MCF 10A (cell line): ENCODE measurements around the gene FAF1. TPM values are rescaled to one million over a fixed set of nuclear protein-coding genes. Genes with fewer than 3 reads are reported as not detected.

Experiments
- BruUV-seq: library from RNA; stranded (reverse); fragments of 400-500 nt; replicated peaks from 2 replicates; lab custom pipeline; 2021; lab: Mats Ljungman, UMichigan
- CTCF ChIA-PET: fragments of 300-600 bp; sonication (Branson Sonifier 250); formaldehyde crosslinking; extraction: SDS; loops from one replicate; lab custom pipeline; 2021; ENCODE audit warnings: antibody characterized with exemption, inconsistent platforms; lab: Yijun Ruan, JAX
- POLR2A ChIA-PET: fragments of 300-600, 350-650 bp; sonication (Branson Sonifier 250); formaldehyde crosslinking; extraction: SDS; loops from one replicate; lab custom pipeline; 2020; ENCODE audit warnings: antibody characterized with exemption, inconsistent platforms; lab: Yijun Ruan, JAX
- DNase-seq: peaks from one replicate; pipeline ENCODE4 v3.0.0-alpha.2; 2018; ENCODE audit not compliant: unreplicated experiment
- H3K27ac Mint-ChIP-seq: one replicate; pipeline ENCODE4 v1.8.0; 2022; ENCODE audit warnings: mild to moderate bottlenecking, low read depth, mixed read lengths; ENCODE audit not compliant: unreplicated experiment
- H3K27me3 Mint-ChIP-seq: one replicate; pipeline ENCODE4 v1.8.0; 2022; ENCODE audit warnings: mixed read lengths; ENCODE audit not compliant: insufficient read depth, unreplicated experiment
- H3K36me3 Mint-ChIP-seq: one replicate; pipeline ENCODE4 v1.8.0; 2022; ENCODE audit warnings: mild to moderate bottlenecking, moderate library complexity, mixed read lengths; ENCODE audit not compliant: insufficient read depth, unreplicated experiment
- H3K4me1 Mint-ChIP-seq: one replicate; pipeline ENCODE4 v1.8.0; 2022; ENCODE audit warnings: mixed read lengths; ENCODE audit not compliant: insufficient read depth, unreplicated experiment
- H3K4me3 Mint-ChIP-seq: one replicate; pipeline ENCODE4 v1.8.0; 2022; ENCODE audit warnings: mild to moderate bottlenecking, moderate library complexity, mixed read lengths; ENCODE audit not compliant: unreplicated experiment
- H3K9me3 Mint-ChIP-seq: one replicate; pipeline ENCODE4 v1.8.0; 2022; ENCODE audit warnings: mixed read lengths; ENCODE audit not compliant: unreplicated experiment
- CTCF ChIP-seq: fragments of 200-600 bp; IDR thresholded peaks from one replicate; pipeline ENCODE4 v1.8.0; 2022; ENCODE audit warnings: antibody characterized with exemption, mild to moderate bottlenecking; ENCODE audit not compliant: unreplicated experiment
- intact Hi-C: fragments of 100-400 bp; cut with micrococcal nuclease; formaldehyde crosslinking; loops from 2 replicates; pipeline ENCODE4 v1.14.1; 2022
- total RNA-seq: library from RNA; stranded (reverse); gene quantifications from 2 replicates; pipeline ENCODE4 v1.2.3, GENCODE V29; 2022

FAF1 gene
- total RNA-seq, 1 experiment from 2014 or later, result 93.2 TPM

- no peak overlapping the region for H3K4me3 Mint-ChIP-seq
- no peak overlapping the region for H3K27ac Mint-ChIP-seq
- intact Hi-C loops, result no loop called here
- no peaks in the 10 kb centered on the region for H3K27me3 Mint-ChIP-seq
- TF ChIP-seq CTCF, result no peak
- BruUV-seq, result no TSS peak
- H3K36me3 Mint-ChIP-seq, result no peaks in the 10 kb centered on the region
- DNase-seq, result no peak
- ChIA-PET CTCF (interaction anchor here (0.6 to 8.3 kb wide), 2 partner anchors 79 to 95 kb away, joined by 3 to 115 read pairs; no protein-coding TSS in a partner anchor), POLR2A (no interaction called here)
- H3K9me3 Mint-ChIP-seq, result no peaks in the 10 kb centered on the region
- peaks cover 8% of the 10 kb centered on the region for H3K4me1 Mint-ChIP-seq
Measured at GRCh38 chr1:50700621-50701020, 259.4 kb downstream of the FAF1 start.

GRCh38 chr1:50700214-50700613 lies 259.9 kb downstream of the FAF1 start:
- POLR2A ChIA-PET, result no interaction called here

GRCh38 chr1:50699795-50700194 lies 260.3 kb downstream of the FAF1 start:
- Mint-ChIP-seq H3K27me3 (no peaks in the 10 kb centered on the region), H3K27ac (no peak overlapping the region), H3K9me3 (no peaks in the 10 kb centered on the region), H3K4me1 (peaks cover 7% of the 10 kb centered on the region), H3K36me3 (no peaks in the 10 kb centered on the region), H3K4me3 (no peak overlapping the region)
- POLR2A ChIA-PET, result no interaction called here
- BruUV-seq, result no TSS peak
- no peak for TF ChIP-seq CTCF
- CTCF ChIA-PET, result interaction anchor here (0.6 to 8.3 kb wide), 3 partner anchors 16 to 78 kb away, joined by 3 to 115 read pairs (median 4); no protein-coding TSS in a partner anchor
- DNase-seq, result no peak
- intact Hi-C loops, result no loop called here

More at GRCh38 chr1:50700214-50700613, 259.9 kb downstream of the FAF1 start:
- intact Hi-C loops, result no loop called here
- Mint-ChIP-seq H3K27ac (no peak overlapping the region), H3K4me1 (peaks cover 7% of the 10 kb centered on the region), H3K36me3 (no peaks in the 10 kb centered on the region), H3K4me3 (no peak overlapping the region), H3K27me3 (no peaks in the 10 kb centered on the region), H3K9me3 (no peaks in the 10 kb centered on the region)
- CTCF ChIA-PET, result interaction anchor here (0.6 to 8.3 kb wide), 3 partner anchors 16 to 95 kb away, joined by 3 to 115 read pairs (median 4); no protein-coding TSS in a partner anchor
- BruUV-seq, result no TSS peak
- no peak for DNase-seq
- no peak for TF ChIP-seq CTCF

- Mint-ChIP-seq H3K4me3 (no peak overlapping the region), H3K9me3 (no peaks in the 10 kb centered on the region), H3K36me3 (no peaks in the 10 kb centered on the region), H3K27ac (peak overlapping the region; percentile 55), H3K27me3 (no peaks in the 10 kb centered on the region), H3K4me1 (no peaks in the 10 kb centered on the region)
- ChIA-PET POLR2A (interaction anchor here (0.6 to 1.1 kb wide), 2 partner anchors 74 to 78 kb away, joined by 3 to 4 read pairs; no protein-coding TSS in a partner anchor), CTCF (interaction anchor here (0.6 to 2.4 kb wide), 6 partner anchors 8 to 330 kb away, joined by 3 to 9 read pairs (median 3); no protein-coding TSS in a partner anchor)
- intact Hi-C loops, result no loop called here
- TF ChIP-seq CTCF, result no peak
- no TSS peak for BruUV-seq
- DNase-seq, result no peak
Measured at GRCh38 chr1:50697440-50698421, 262.3 kb downstream of the FAF1 start.
